Testis (tissue), 3 donors: ENCODE results near the gene MYBPC3. TPM values are rescaled to one million over a fixed set of nuclear protein-coding genes. Genes with fewer than 3 reads are reported as not detected.

Source experiments
- DNase-seq: peaks from one replicate; pipeline ENCODE4 v3.0.0-alpha.2; 2019
- H3K27ac ChIP-seq, 2 donors: fragments of 200-600 bp; sonication (generic); one replicate each; pipeline ENCODE4 v1.5.1; 2019
- H3K27me3 ChIP-seq: fragments of 200-600 bp; sonication (generic); one replicate; pipeline ENCODE4 v1.5.1; 2019
- H3K36me3 ChIP-seq: fragments of 200-600 bp; sonication (generic); one replicate; pipeline ENCODE4 v1.5.1; 2017; ENCODE audit warnings: low read depth; ENCODE audit errors: missing control alignments
- H3K4me1 ChIP-seq: fragments of 200-600 bp; sonication (generic); one replicate; pipeline ENCODE4 v1.5.1; 2019
- H3K4me3 ChIP-seq, 2 donors: fragments of 200-600 bp; sonication (generic); one replicate each; pipeline ENCODE4 v1.5.1; 2017 to 2019
- H3K9me3 ChIP-seq: fragments of 200-600 bp; sonication (generic); one replicate; pipeline ENCODE4 v1.5.1; 2017
- POLR2A ChIP-seq: fragments of 450-650 bp; IDR thresholded peaks from one replicate; pipeline ENCODE4 v1.6.1; 2017; ENCODE audit warnings: antibody characterized with exemption, mild to moderate bottlenecking, moderate library complexity
- WGBS, 2 donors: methylation state at CpG; one replicate each; pipeline ENCODE4 v1.1.5; 2018; 5-methylcytosine and 5-hydroxymethylcytosine counted together
- intact Hi-C: fragments of 100-400 bp; cut with DNase I; formaldehyde crosslinking; loops from one replicate; pipeline ENCODE4 v1.15.1; 2023; ENCODE audit warnings: low total_unique reads
- polyA plus RNA-seq: library from polyadenylated mRNA; stranded (reverse); fragments of 350-450 nt; fragmentation: Illumina TruSeq; extraction: RNeasy Lipid Tissue Mini Kit (QIAGEN cat#74804); gene quantifications from one replicate; pipeline ENCODE4 v1.2.3, GENCODE V29; 2014; ENCODE audit warnings: low read depth, low replicate concordance; ENCODE audit not compliant: insufficient read depth
- total RNA-seq, 2 donors: library from RNA; depleted of rRNA; stranded (reverse); fragments of >200 nt; gene quantifications; one replicate each; pipeline ENCODE4 v1.2.3, GENCODE V29; 2016
- TF ChIP-seq, protein P1 (sequence below), 3 experiments: fragments of 450-650 bp in 2 of 3; fragments of 200-600 bp in 1 of 3; sonication (generic) in 1 of 3; IDR thresholded peaks; one replicate each; pipeline ENCODE4 v1.5.1; 2016 to 2019; ENCODE audit warnings: antibody characterized with exemption in 3 of 3, mild to moderate bottlenecking in 2 of 3, moderate library complexity in 1 of 3

The MYBPC3 gene
- total and polyA plus RNA-seq, 3 donors from 2014 or later = 0.68 to 1.7 (median 0.79) TPM

- no peaks in the 10 kb centered on the region for H3K4me1 ChIP-seq
- TF ChIP-seq POLR2A = no peak
- TF ChIP-seq, protein P1, sequence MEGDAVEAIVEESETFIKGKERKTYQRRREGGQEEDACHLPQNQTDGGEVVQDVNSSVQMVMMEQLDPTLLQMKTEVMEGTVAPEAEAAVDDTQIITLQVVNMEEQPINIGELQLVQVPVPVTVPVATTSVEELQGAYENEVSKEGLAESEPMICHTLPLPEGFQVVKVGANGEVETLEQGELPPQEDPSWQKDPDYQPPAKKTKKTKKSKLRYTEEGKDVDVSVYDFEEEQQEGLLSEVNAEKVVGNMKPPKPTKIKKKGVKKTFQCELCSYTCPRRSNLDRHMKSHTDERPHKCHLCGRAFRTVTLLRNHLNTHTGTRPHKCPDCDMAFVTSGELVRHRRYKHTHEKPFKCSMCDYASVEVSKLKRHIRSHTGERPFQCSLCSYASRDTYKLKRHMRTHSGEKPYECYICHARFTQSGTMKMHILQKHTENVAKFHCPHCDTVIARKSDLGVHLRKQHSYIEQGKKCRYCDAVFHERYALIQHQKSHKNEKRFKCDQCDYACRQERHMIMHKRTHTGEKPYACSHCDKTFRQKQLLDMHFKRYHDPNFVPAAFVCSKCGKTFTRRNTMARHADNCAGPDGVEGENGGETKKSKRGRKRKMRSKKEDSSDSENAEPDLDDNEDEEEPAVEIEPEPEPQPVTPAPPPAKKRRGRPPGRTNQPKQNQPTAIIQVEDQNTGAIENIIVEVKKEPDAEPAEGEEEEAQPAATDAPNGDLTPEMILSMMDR (IDR thresholded peaks at IDR 0.05) = no peak
- no peaks in the 10 kb centered on the region for H3K27me3 ChIP-seq
- peak overlapping the region in 1 of 2 donors; percentile 80 for H3K27ac ChIP-seq
- intact Hi-C loops = no loop called here
- no peak overlapping the region for H3K4me3 ChIP-seq
- WGBS, 2 donors = 65 to 77% methylated on average over 16 to 18 of the region's 20 CpGs
- H3K9me3 ChIP-seq = no peaks in the 10 kb centered on the region
- DNase-seq = peak; percentile 33
- H3K36me3 ChIP-seq = no peaks in the 10 kb centered on the region
Observed at GRCh38 chr11:47393163-47394049, 40.9 kb upstream of the MYBPC3 start.

DNA sequence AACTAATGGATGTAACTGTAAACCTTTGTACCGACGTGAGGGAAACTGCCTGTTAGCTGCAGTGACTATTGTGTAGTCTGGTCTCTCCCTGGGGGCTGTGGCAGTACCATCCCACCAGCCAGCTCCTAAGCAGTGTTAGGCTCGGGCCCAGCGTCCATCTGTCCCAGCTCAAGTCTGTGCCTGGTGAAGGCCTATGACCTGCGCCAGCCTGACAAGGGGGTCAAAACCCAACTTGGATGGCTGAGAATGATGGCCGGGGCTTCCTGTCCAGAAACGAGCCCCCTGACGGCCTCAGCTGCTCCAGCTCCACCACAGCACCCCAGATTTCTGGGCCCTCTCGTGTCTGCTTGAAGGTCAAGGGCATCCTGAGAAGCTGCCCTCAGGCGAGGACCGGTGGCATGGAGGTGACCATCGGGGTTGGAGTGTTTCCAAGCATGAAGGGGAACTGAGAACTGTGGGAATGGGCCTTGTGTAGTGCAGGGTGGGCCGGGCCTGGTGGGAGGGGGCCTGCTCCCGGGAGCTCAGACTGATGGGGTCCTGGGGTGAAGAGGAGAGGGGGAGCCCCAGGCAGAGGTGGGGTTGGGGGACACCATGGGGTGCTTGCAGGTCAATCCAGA is 40.2 kb upstream of the MYBPC3 start:
- intact Hi-C loops = no loop called here
- Histone ChIP-seq H3K27ac (no peak overlapping the region), H3K9me3 (no peaks in the 10 kb centered on the region), H3K36me3 (no peaks in the 10 kb centered on the region), H3K4me1 (no peaks in the 10 kb centered on the region), H3K4me3 (no peak overlapping the region), H3K27me3 (no peaks in the 10 kb centered on the region)
- TF ChIP-seq POLR2A = no peak
- DNase-seq = no peak
- 89 to 93% methylated on average over 12 to 14 of the region's 14 CpGs for WGBS, 2 donors

GRCh38 chr11:47391711-47392432 is 39.4 kb upstream of the MYBPC3 start:
- no peak for TF ChIP-seq POLR2A
- TF ChIP-seq, protein P1 (IDR thresholded peaks at IDR 0.05) = no peak
- WGBS, 2 donors = 90% methylated on average over 15 to 16 of the region's 16 CpGs
- H3K4me1 ChIP-seq = no peaks in the 10 kb centered on the region
- H3K27me3 ChIP-seq = no peaks in the 10 kb centered on the region
- H3K4me3 ChIP-seq = no peak overlapping the region
- no peak for DNase-seq
- intact Hi-C loops = no loop called here
- no peaks in the 10 kb centered on the region for H3K36me3 ChIP-seq
- H3K27ac ChIP-seq = peak overlapping the region in 1 of 2 donors; percentile 41
- H3K9me3 ChIP-seq = no peaks in the 10 kb centered on the region

DNA sequence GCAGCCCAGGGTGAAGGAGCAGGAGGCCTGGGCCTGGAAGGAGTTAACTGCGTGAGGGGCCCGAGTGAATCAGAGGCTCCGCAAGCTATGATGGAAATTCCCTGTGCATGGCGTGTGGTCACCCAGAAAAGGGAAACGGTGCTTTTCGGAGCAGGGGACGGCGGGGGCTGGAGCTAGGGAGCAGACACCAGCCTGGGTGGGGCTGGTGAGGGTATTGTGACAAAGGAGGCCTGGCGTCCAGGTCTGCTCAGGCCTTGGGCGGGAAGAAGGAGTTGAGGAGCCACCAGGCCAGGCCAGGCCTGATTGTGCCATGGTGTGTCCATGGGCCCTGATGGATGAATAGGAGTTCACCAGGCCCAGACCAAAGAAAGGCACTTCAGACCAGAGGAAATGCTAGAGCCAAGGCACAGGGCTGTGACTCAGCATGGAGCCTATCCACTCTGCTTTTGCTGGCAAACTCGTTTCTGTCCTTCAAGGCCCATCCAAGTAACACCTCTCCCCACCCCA is 38.6 kb upstream of the MYBPC3 start:
- TF ChIP-seq, protein P1 (IDR thresholded peaks at IDR 0.05) = no peak
- no peak for TF ChIP-seq POLR2A
- H3K4me1 ChIP-seq = no peaks in the 10 kb centered on the region
- H3K36me3 ChIP-seq = no peaks in the 10 kb centered on the region
- peak overlapping the region in 1 of 2 donors; percentile 41 for H3K27ac ChIP-seq
- no peak for DNase-seq
- intact Hi-C loops = no loop called here
- WGBS, 2 donors = 86 to 91% methylated on average over 11 of the region's 11 CpGs
- no peaks in the 10 kb centered on the region for H3K27me3 ChIP-seq
- H3K4me3 ChIP-seq = no peak overlapping the region
- no peaks in the 10 kb centered on the region for H3K9me3 ChIP-seq

DNA sequence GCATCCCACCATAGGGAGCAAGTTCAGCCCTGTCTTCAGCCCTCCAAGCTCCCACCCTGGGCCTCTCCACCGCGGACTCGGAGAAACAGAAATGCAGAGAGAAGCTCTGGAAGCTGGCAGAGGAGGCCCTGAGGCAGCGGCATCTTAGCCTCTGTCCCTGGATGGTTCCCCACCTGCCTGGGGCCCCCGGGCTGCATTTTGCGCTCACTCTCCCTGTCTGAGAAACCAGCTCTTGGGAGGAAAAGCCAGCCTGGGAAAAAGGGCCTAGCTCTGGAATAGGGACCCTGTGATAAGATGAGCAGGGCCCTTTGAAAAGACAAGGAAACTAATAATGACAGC is 37.9 kb upstream of the MYBPC3 start:
- DNase-seq = no peak
- no peak overlapping the region for H3K27ac ChIP-seq
- 97 to 100% methylated on average over 5 to 6 of the region's 6 CpGs for WGBS, 2 donors
- H3K36me3 ChIP-seq = no peaks in the 10 kb centered on the region
- H3K9me3 ChIP-seq = no peaks in the 10 kb centered on the region
- H3K4me3 ChIP-seq = no peak overlapping the region
- intact Hi-C loops = no loop called here
- no peaks in the 10 kb centered on the region for H3K4me1 ChIP-seq
- no peaks in the 10 kb centered on the region for H3K27me3 ChIP-seq
- no peak for TF ChIP-seq POLR2A
- TF ChIP-seq, protein P1 (IDR thresholded peaks at IDR 0.05) = no peak
